Tibial nerve (tissue), 4 donors: Measurements from ENCODE around the gene GTPBP4. TPM values are rescaled to one million over a fixed set of nuclear protein-coding genes. Genes with fewer than 3 reads are reported as not detected.

Experiments
- DNase-seq, 2 donors: peaks; one replicate each; pipeline ENCODE4 v3.0.0-alpha.2; 2019; ENCODE audit warnings: low spot score in 2 of 2
- H3K27ac ChIP-seq, 4 donors: fragments of 200-600 bp; sonication (generic) in 3 of 4; one replicate each; pipeline ENCODE4 v1.5.1; 2017 to 2019; ENCODE audit warnings: mild to moderate bottlenecking in 1 of 4
- H3K27me3 ChIP-seq, 2 donors: fragments of 200-600 bp; sonication (generic) in 1 of 2; one replicate each; pipeline versions ENCODE4 v1.5.1 to v1.6.0; 2017 to 2019
- H3K36me3 ChIP-seq, 3 donors: fragments of 200-600 bp; sonication (generic); one replicate each; pipeline ENCODE4 v1.5.1; 2018 to 2019
- H3K4me1 ChIP-seq, 4 donors: fragments of 200-600 bp; sonication (generic) in 3 of 4; one replicate each; pipeline ENCODE4 v1.5.1; 2017 to 2019
- H3K4me3 ChIP-seq, 4 donors: fragments of 200-600 bp; sonication (generic) in 3 of 4; one replicate each; pipeline ENCODE4 v1.5.1; 2017 to 2019; ENCODE audit warnings: mild to moderate bottlenecking in 1 of 4, moderate library complexity in 1 of 4
- H3K9me3 ChIP-seq, 4 donors: fragments of 200-600 bp; sonication (generic) in 3 of 4; one replicate each; pipeline ENCODE4 v1.5.1; 2017 to 2019
- EP300 ChIP-seq, 2 donors: sonication (generic); formaldehyde crosslinking; IDR thresholded peaks; one replicate each; pipeline ENCODE4 v1.6.1; 2017; ENCODE audit warnings: antibody characterized with exemption in 2 of 2, mild to moderate bottlenecking in 1 of 2
- POLR2A ChIP-seq, 2 donors: fragments of 450-650 bp; IDR thresholded peaks; one replicate each; pipeline ENCODE4 v1.6.1; 2017; ENCODE audit warnings: antibody characterized with exemption in 2 of 2, mild to moderate bottlenecking in 2 of 2, moderate library complexity in 2 of 2
- WGBS, 2 donors: methylation state at CpG; one replicate each; pipeline ENCODE4 v1.1.5; 2018; 5-methylcytosine and 5-hydroxymethylcytosine counted together
- total RNA-seq, 4 donors: library from RNA; depleted of rRNA; stranded (reverse); fragments of >200 nt; gene quantifications; one replicate each; pipeline ENCODE4 v1.1.0, GENCODE V29; 2016
- TF ChIP-seq, protein P1 (sequence below), 5 experiments: fragments of 200-600 bp in 3 of 5; fragments of 450-650 bp in 2 of 5; sonication (generic) in 3 of 5; IDR thresholded peaks; one replicate each; pipeline ENCODE4 v1.5.1; 2016 to 2019; ENCODE audit warnings: antibody characterized with exemption in 5 of 5, mild to moderate bottlenecking in 3 of 5, moderate library complexity in 2 of 5

Gene GTPBP4
- total RNA-seq, 4 donors from 2014 or later = 19.0 to 45.0 (median 33.9) TPM

DNA sequence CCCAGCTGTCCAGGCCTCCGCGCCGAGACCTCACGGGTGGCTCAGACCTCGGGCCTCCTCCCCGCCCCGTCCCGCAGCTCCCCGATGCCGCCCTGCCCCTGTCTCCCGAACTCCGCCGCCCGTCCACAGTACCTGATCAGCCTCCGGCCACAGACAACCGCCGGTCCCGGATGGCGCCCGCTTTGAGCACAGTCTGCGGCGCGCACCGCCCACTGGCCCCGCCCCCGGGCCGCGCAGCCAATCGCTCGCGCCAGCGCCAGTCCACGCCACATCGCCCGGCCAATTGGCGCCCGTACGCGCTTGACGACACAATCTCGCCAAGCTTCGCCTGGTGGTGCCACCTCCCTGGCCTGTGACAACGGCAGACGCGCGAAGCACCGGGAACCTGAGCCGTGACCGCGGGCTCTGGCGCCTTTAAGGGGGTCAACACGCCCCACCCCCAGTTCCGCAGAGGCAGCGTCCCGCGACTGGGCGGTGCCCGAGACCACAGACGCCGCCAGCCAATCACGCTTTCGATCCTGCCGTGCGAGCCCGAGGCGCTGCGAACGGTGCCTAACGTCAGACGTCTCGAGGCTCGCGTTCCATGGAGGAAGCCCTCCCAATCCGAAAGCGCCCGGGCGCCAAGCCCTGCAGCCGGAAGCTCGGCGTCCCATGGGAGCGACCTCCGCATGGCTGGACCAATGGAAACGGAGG lies 60.6 kb downstream of the GTPBP4 start, which contains the start of gene IDI1:
TSS of gene IDI1 (minus strand) at position 388 of the 693 bp plus-strand sequence. CDS start at position 272, 116 bp downstream.
- Histone ChIP-seq H3K9me3 (no peaks in the 10 kb centered on the region), H3K4me1 (peaks cover 0 to 70% (median 27%) of the 10 kb centered on the region in 4 donors), H3K27me3 (no peaks in the 10 kb centered on the region), H3K4me3 (peak within 1 kb of the TSS; percentile 84 to 98 (median 84)), H3K36me3 (peaks cover 0 to 26% (median 0%) of the 10 kb centered on the region in 3 donors), H3K27ac (peak within 1 kb of the TSS; percentile 99)
- peak; percentile 83 to 93 for TF ChIP-seq EP300 (IDR thresholded peaks at IDR 0.05)
- TF ChIP-seq, protein P1, sequence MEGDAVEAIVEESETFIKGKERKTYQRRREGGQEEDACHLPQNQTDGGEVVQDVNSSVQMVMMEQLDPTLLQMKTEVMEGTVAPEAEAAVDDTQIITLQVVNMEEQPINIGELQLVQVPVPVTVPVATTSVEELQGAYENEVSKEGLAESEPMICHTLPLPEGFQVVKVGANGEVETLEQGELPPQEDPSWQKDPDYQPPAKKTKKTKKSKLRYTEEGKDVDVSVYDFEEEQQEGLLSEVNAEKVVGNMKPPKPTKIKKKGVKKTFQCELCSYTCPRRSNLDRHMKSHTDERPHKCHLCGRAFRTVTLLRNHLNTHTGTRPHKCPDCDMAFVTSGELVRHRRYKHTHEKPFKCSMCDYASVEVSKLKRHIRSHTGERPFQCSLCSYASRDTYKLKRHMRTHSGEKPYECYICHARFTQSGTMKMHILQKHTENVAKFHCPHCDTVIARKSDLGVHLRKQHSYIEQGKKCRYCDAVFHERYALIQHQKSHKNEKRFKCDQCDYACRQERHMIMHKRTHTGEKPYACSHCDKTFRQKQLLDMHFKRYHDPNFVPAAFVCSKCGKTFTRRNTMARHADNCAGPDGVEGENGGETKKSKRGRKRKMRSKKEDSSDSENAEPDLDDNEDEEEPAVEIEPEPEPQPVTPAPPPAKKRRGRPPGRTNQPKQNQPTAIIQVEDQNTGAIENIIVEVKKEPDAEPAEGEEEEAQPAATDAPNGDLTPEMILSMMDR (IDR thresholded peaks at IDR 0.05) = peak in 1 of 5 experiments; percentile 43
- TF ChIP-seq POLR2A (IDR thresholded peaks at IDR 0.05) = peak; percentile 85 to 98
- DNase-seq = peak; percentile 93 to 96
- WGBS, 2 donors = 0 to 2% methylated on average over 34 to 45 of the region's 83 CpGs

- no peaks in the 10 kb centered on the region for H3K27me3 ChIP-seq
- peaks cover 0 to 70% (median 26%) of the 10 kb centered on the region in 4 donors for H3K4me1 ChIP-seq
- H3K27ac ChIP-seq = peak overlapping the region; percentile 99
- no peak for TF ChIP-seq EP300 (IDR thresholded peaks at IDR 0.05)
- no peak for TF ChIP-seq POLR2A (IDR thresholded peaks at IDR 0.05)
- TF ChIP-seq, protein P1 (IDR thresholded peaks at IDR 0.05) = no peak
- DNase-seq = no peak
- no peaks in the 10 kb centered on the region for H3K9me3 ChIP-seq
- 0 to 1% methylated on average over 22 to 31 of the region's 34 CpGs for WGBS, 2 donors
- peaks cover 0 to 27% (median 0%) of the 10 kb centered on the region in 3 donors for H3K36me3 ChIP-seq
- H3K4me3 ChIP-seq = peak overlapping the region; percentile 84 to 98 (median 84)
Measured at GRCh38 chr10:1049425-1049958, 61.3 kb downstream of the GTPBP4 start.

DNA sequence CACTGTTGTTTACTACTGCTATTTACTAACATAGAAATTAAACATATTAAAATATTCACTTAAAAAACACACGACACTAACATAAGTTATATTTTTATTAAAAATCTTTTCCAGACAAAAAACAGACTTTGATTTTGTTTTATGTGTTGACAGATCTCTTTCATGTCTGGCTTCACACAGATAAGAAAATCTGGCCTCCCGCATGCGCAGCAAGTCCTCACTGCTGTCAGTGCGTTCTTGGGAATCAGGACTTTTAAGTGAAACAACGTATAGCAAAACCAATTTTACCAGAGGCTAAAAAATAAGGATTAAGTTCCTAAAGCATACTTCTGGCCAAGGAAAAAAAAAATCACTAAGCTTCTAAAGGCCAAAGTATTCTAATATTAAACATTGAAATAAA lies 61.9 kb downstream of the GTPBP4 start:
- H3K4me1 ChIP-seq = peaks cover 0 to 70% (median 30%) of the 10 kb centered on the region in 4 donors
- TF ChIP-seq POLR2A (IDR thresholded peaks at IDR 0.05) (no peak), EP300 (IDR thresholded peaks at IDR 0.05) (no peak)
- TF ChIP-seq, protein P1 (IDR thresholded peaks at IDR 0.05) = no peak
- WGBS, 2 donors = 34 to 43% methylated on average over 5 of the region's 5 CpGs
- H3K9me3 ChIP-seq = no peaks in the 10 kb centered on the region
- no peaks in the 10 kb centered on the region for H3K27me3 ChIP-seq
- peak overlapping the region in 3 of 4 donors; percentile 84 to 98 (median 84) for H3K4me3 ChIP-seq
- no peak for DNase-seq
- peaks cover 0 to 27% (median 0%) of the 10 kb centered on the region in 3 donors for H3K36me3 ChIP-seq
- peak overlapping the region; percentile 99 for H3K27ac ChIP-seq

GRCh38 chr10:1050554-1050953 lies 62.3 kb downstream of the GTPBP4 start:
- Histone ChIP-seq H3K4me1 (peaks cover 0 to 70% (median 32%) of the 10 kb centered on the region in 4 donors), H3K27ac (peak overlapping the region; percentile 99), H3K27me3 (no peaks in the 10 kb centered on the region), H3K36me3 (peaks cover 0 to 27% (median 0%) of the 10 kb centered on the region in 3 donors), H3K4me3 (no peak overlapping the region), H3K9me3 (no peaks in the 10 kb centered on the region)
- DNase-seq = no peak
- no peak for TF ChIP-seq EP300 (IDR thresholded peaks at IDR 0.05)
- TF ChIP-seq, protein P1 (IDR thresholded peaks at IDR 0.05) = no peak
- TF ChIP-seq POLR2A (IDR thresholded peaks at IDR 0.05) = no peak
- WGBS, 2 donors = 67 to 84% methylated on average over 4 of the region's 4 CpGs

- TF ChIP-seq EP300 (IDR thresholded peaks at IDR 0.05) = no peak
- TF ChIP-seq, protein P1 (IDR thresholded peaks at IDR 0.05) = no peak
- no peak for TF ChIP-seq POLR2A (IDR thresholded peaks at IDR 0.05)
- Histone ChIP-seq H3K27ac (peak overlapping the region in 1 of 4 donors; percentile 20), H3K4me3 (no peak overlapping the region), H3K4me1 (peaks cover 0 to 79% (median 32%) of the 10 kb centered on the region in 4 donors), H3K36me3 (peaks cover 0 to 27% (median 0%) of the 10 kb centered on the region in 3 donors), H3K9me3 (no peaks in the 10 kb centered on the region), H3K27me3 (no peaks in the 10 kb centered on the region)
- 57 to 63% methylated on average over 6 of the region's 6 CpGs for WGBS, 2 donors
- no peak for DNase-seq
Measured at GRCh38 chr10:1054684-1055083, 66.5 kb downstream of the GTPBP4 start.
